Keratinocyte (primary cell): ENCODE results near the gene ZNF804A. TPM values are rescaled to one million over a fixed set of nuclear protein-coding genes. Genes with fewer than 3 reads are reported as not detected.

ENCODE experiments used
- DNase-seq: peaks from one replicate; pipeline ENCODE4 v3.0.0-alpha.2; 2011; ENCODE audit warnings: low read depth, missing footprints, low spot score
- FAIRE-seq: peaks from 2 replicates; lab custom pipeline; 2011; peaks lifted over from hg19 to GRCh38; lab: Jason Lieb, UNC
- H2AFZ ChIP-seq: 2 replicates; pipeline ENCODE4 v1.6.0; 2012; ENCODE audit warnings: low read length, control low read depth, inconsistent platforms; ENCODE audit not compliant: control insufficient read depth
- H3K27ac ChIP-seq: 2 replicates; pipeline ENCODE4 v1.5.1; 2011; ENCODE audit warnings: low read length; ENCODE audit not compliant: control insufficient read depth, insufficient read depth
- H3K27me3 ChIP-seq: 3 replicates; pipeline ENCODE4 v1.6.0; 2011; ENCODE audit warnings: low read length; ENCODE audit not compliant: control insufficient read depth, insufficient read depth; ENCODE audit errors: extremely low read depth
- H3K36me3 ChIP-seq, 2 experiments: 2 replicates in 1 of 2; 3 replicates in 1 of 2; pipeline ENCODE4 v1.5.1; 2011; ENCODE audit warnings: low read length in 2 of 2, mild to moderate bottlenecking in 1 of 2; ENCODE audit not compliant: control insufficient read depth in 2 of 2, insufficient read depth in 2 of 2; ENCODE audit errors: extremely low read depth in 1 of 2
- H3K4me1 ChIP-seq: 3 replicates; pipeline ENCODE4 v1.5.1; 2011; ENCODE audit warnings: low read length; ENCODE audit not compliant: control insufficient read depth, insufficient read depth; ENCODE audit errors: extremely low read depth
- H3K4me2 ChIP-seq: 3 replicates; pipeline ENCODE4 v1.6.0; 2011; ENCODE audit warnings: low read depth, low read length; ENCODE audit not compliant: control insufficient read depth, insufficient read depth; ENCODE audit errors: extremely low read depth
- H3K4me3 ChIP-seq, 3 experiments: fragments of 200-600 bp in 1 of 3; sonication (generic) in 1 of 3; 2 replicates in 2 of 3; 3 replicates in 1 of 3; pipeline ENCODE4 v1.5.1; 2011 to 2016; ENCODE audit warnings: low read length in 3 of 3, mild to moderate bottlenecking in 3 of 3, control low read depth in 2 of 3, inconsistent platforms in 1 of 3, low read depth in 1 of 3, mixed read lengths in 1 of 3, mixed run types in 1 of 3, moderate library complexity in 1 of 3; ENCODE audit not compliant: control insufficient read depth in 2 of 3, insufficient read depth in 2 of 3; ENCODE audit errors: extremely low read depth in 1 of 3
- H3K79me2 ChIP-seq: 2 replicates; pipeline ENCODE4 v1.6.0; 2012; ENCODE audit warnings: low read length; ENCODE audit not compliant: control insufficient read depth, insufficient read depth
- H3K9ac ChIP-seq: 3 replicates; pipeline ENCODE4 v1.6.0; 2011; ENCODE audit warnings: low read length; ENCODE audit not compliant: control insufficient read depth, insufficient read depth; ENCODE audit errors: extremely low read depth
- H3K9me1 ChIP-seq: 3 replicates; pipeline ENCODE4 v1.6.0; 2011; ENCODE audit warnings: low read length; ENCODE audit not compliant: control insufficient read depth, insufficient read depth; ENCODE audit errors: extremely low read depth
- H3K9me3 ChIP-seq: 2 replicates; pipeline ENCODE4 v1.5.1; 2012; ENCODE audit warnings: low read depth, low read length; ENCODE audit not compliant: control insufficient read depth
- H4K20me1 ChIP-seq: 3 replicates; pipeline ENCODE4 v1.6.0; 2011; ENCODE audit warnings: low read length; ENCODE audit not compliant: control insufficient read depth, insufficient read depth; ENCODE audit errors: extremely low read depth
- EZH2 ChIP-seq: IDR thresholded peaks from one replicate; pipeline ENCODE4 v1.6.1; 2012; ENCODE audit warnings: inconsistent platforms, mild to moderate bottlenecking, low read length, moderate library complexity
- dilution Hi-C: fragments of 300-500 bp; cut with MboI; formaldehyde crosslinking; loops from one replicate; pipeline ENCODE4 v1.7.0; 2020; ENCODE audit warnings: low sequenced_read_pairs; ENCODE audit not compliant: extremely low pct_ligation_motif_present
- polyA plus RNA-seq, 5 experiments: library from polyadenylated mRNA; depleted of rRNA in 3 of 5; stranded (reverse) in 3 of 5; stranded (forward) in 1 of 5; unstranded in 1 of 5; fragments of >200 nt; gene quantifications; 1 replicate in 1 of 5; 2 replicates in 3 of 5; 3 replicates in 1 of 5; pipeline versions ENCODE4 v1.2.1 to v1.2.3, GENCODE V29; 2011 to 2012; ENCODE audit warnings: missing spikeins in 2 of 5, low read depth in 1 of 5, low replicate concordance in 1 of 5
- TF ChIP-seq, protein P1 (sequence below), 3 experiments: IDR thresholded peaks in 1 of 3; conservative IDR thresholded peaks in 1 of 3; optimal IDR thresholded peaks in 1 of 3; 2 replicates in 2 of 3; 3 replicates in 1 of 3; pipeline versions ENCODE3 to v1.5.1; 2011; ENCODE audit warnings: low read length in 3 of 3, mild to moderate bottlenecking in 3 of 3, moderate library complexity in 2 of 3, control low read depth in 1 of 3, inconsistent platforms in 1 of 3; ENCODE audit not compliant: insufficient read depth in 2 of 3; ENCODE audit errors: extremely low read depth in 1 of 3

Gene ZNF804A
- polyA plus RNA-seq, 1 donor (not counting 4 experiments of a cell fraction or from before 2014, with no cell fraction given) = 0.08 TPM

DNA sequence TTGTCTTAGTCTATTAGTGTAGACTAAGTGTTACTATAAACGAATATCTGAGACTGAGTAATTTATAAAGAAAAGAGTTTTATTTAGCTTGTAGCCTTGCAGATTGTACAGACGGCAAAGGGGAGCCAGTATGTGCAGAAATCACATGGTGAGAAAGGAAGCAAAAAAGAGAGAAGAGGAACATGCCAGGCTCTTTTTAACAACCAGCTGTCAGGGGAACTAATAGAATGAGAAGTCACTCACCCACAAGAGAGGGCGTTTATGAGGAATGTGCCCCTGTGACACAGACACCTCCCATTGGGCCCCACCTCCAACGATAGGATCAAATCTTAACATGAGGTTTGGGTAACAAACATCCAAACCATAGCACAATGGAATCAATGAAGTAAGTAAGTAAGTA lies 20.6 kb upstream of the ZNF804A start:
- H3K9me3 ChIP-seq = no peaks in the 10 kb centered on the region
- DNase-seq (no peak), FAIRE-seq (no peak)
- H3K27me3 ChIP-seq = no peaks in the 10 kb centered on the region
- H3K4me1 ChIP-seq = no peaks in the 10 kb centered on the region
- H3K36me3 ChIP-seq = no peaks in the 10 kb centered on the region
- no peak overlapping the region for H2AFZ ChIP-seq
- no peak overlapping the region for H3K27ac ChIP-seq
- no peak overlapping the region for H3K4me2 ChIP-seq
- no peaks in the 10 kb centered on the region for H3K79me2 ChIP-seq
- dilution Hi-C loops = no loop called here
- H3K9me1 ChIP-seq = no peaks in the 10 kb centered on the region
- H3K4me3 ChIP-seq = no peak overlapping the region
- no peak overlapping the region for H3K9ac ChIP-seq
- TF ChIP-seq EZH2 = no peak
- TF ChIP-seq, protein P1, sequence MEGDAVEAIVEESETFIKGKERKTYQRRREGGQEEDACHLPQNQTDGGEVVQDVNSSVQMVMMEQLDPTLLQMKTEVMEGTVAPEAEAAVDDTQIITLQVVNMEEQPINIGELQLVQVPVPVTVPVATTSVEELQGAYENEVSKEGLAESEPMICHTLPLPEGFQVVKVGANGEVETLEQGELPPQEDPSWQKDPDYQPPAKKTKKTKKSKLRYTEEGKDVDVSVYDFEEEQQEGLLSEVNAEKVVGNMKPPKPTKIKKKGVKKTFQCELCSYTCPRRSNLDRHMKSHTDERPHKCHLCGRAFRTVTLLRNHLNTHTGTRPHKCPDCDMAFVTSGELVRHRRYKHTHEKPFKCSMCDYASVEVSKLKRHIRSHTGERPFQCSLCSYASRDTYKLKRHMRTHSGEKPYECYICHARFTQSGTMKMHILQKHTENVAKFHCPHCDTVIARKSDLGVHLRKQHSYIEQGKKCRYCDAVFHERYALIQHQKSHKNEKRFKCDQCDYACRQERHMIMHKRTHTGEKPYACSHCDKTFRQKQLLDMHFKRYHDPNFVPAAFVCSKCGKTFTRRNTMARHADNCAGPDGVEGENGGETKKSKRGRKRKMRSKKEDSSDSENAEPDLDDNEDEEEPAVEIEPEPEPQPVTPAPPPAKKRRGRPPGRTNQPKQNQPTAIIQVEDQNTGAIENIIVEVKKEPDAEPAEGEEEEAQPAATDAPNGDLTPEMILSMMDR (optimal IDR thresholded peaks at IDR 0.05 in 1 of 3, IDR thresholded peaks at IDR 0.05 in 1 of 3, conservative IDR thresholded peaks at IDR 0.05 in 1 of 3; ENCODE audit: extremely low read depth in 1 of 3, insufficient read depth in 2 of 3, low read length in 3 of 3) = no peak
- H4K20me1 ChIP-seq = no peaks in the 10 kb centered on the region

DNA sequence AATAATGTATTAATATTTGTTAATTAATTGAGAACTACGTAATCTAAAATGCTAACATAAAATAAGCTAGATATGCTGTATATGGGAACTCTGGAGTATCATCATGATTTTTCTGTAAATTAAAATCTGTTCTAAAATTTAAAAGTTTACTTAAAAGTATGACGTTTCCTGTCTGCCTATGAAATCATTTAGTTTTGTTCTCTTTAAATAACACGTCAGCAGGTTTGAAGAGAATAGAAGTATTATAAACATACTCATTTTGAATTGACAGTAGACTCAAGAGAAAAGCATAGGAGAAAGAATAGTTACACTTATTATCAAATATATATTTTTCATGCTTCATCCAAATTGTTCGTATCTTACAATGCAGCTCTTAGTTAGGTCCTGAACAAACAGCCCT lies 19.1 kb upstream of the ZNF804A start:
- Histone ChIP-seq H3K4me2 (no peak overlapping the region), H4K20me1 (no peaks in the 10 kb centered on the region), H3K36me3 (no peaks in the 10 kb centered on the region), H3K79me2 (no peaks in the 10 kb centered on the region), H3K4me3 (no peak overlapping the region), H3K9me3 (no peaks in the 10 kb centered on the region), H3K27ac (no peak overlapping the region), H3K27me3 (no peaks in the 10 kb centered on the region), H3K9ac (no peak overlapping the region), H3K4me1 (no peaks in the 10 kb centered on the region), H3K9me1 (no peaks in the 10 kb centered on the region), H2AFZ (no peak overlapping the region)
- FAIRE-seq (no peak), DNase-seq (no peak)
- dilution Hi-C loops = no loop called here
- TF ChIP-seq, protein P1 (optimal IDR thresholded peaks at IDR 0.05 in 1 of 3, IDR thresholded peaks at IDR 0.05 in 1 of 3, conservative IDR thresholded peaks at IDR 0.05 in 1 of 3; ENCODE audit: extremely low read depth in 1 of 3, insufficient read depth in 2 of 3, low read length in 3 of 3) = no peak
- no peak for TF ChIP-seq EZH2
